ENCODE data around the gene SLC22A15.
"Not testable (repeated sequence)": the region's sequence is repeated elsewhere in the genome, so short reads cannot be mapped to it uniquely, and the experiment has no call there.

Gene SLC22A15

GRCh38 chr1:115976062-115976920, at the start of gene SLC22A15:
TSS of gene SLC22A15 (plus strand) at chr1:115976513. CDS start at chr1:115976628, 115 bp downstream.
- peak; percentile 15 to 22 for DNase-seq (ENCODE audit: low read depth in 2 of 2)

GRCh38 chr1:115927971-115928370, 48.3 kb upstream of the SLC22A15 start:
- no peak for DNase-seq (ENCODE audit: low read depth in 2 of 2)

- DNase-seq (ENCODE audit: low read depth in 2 of 2) = peak; percentile 88
These were observed 46.4 kb upstream of the SLC22A15 start for GRCh38 chr1:115929881-115930280.

- no peak for DNase-seq (ENCODE audit: low read depth in 2 of 2)
These were observed 42.7 kb upstream of the SLC22A15 start for GRCh38 chr1:115933625-115934024.

GRCh38 chr1:115939455-115939854, 36.9 kb upstream of the SLC22A15 start:
- DNase-seq (ENCODE audit: low read depth in 2 of 2) = no peak

GRCh38 chr1:115946116-115946515, 30.2 kb upstream of the SLC22A15 start:
- no peak for DNase-seq (ENCODE audit: low read depth in 2 of 2)

GRCh38 chr1:115949156-115949555, 27.2 kb upstream of the SLC22A15 start:
- DNase-seq (ENCODE audit: low read depth in 2 of 2) = peak in 1 of 2 experiments; percentile 15

- DNase-seq (ENCODE audit: low read depth in 2 of 2) = no peak
These were observed 24.8 kb upstream of the SLC22A15 start for GRCh38 chr1:115951560-115951959.

GRCh38 chr1:115952547-115952946, 23.8 kb upstream of the SLC22A15 start:
- no peak for DNase-seq (ENCODE audit: low read depth in 2 of 2)

- DNase-seq (ENCODE audit: low read depth in 2 of 2) = no peak
These were observed 23.1 kb upstream of the SLC22A15 start for GRCh38 chr1:115953180-115953579.

- DNase-seq (ENCODE audit: low read depth in 2 of 2) = no peak
These were observed 21.6 kb upstream of the SLC22A15 start for GRCh38 chr1:115954684-115955083.

- no peak for DNase-seq (ENCODE audit: low read depth in 2 of 2)
These were observed 21.1 kb upstream of the SLC22A15 start for GRCh38 chr1:115955228-115955627.

- no peak for DNase-seq (ENCODE audit: low read depth in 2 of 2)
These were observed 17.4 kb upstream of the SLC22A15 start for GRCh38 chr1:115958866-115959265.

GRCh38 chr1:115969509-115969908, 6.8 kb upstream of the SLC22A15 start:
- DNase-seq (ENCODE audit: low read depth in 2 of 2) = no peak

GRCh38 chr1:115971778-115972177, 4.5 kb upstream of the SLC22A15 start:
- DNase-seq (ENCODE audit: low read depth in 2 of 2) = not testable (repeated sequence)

- DNase-seq (ENCODE audit: low read depth in 2 of 2) = no peak
These were observed 3.2 kb upstream of the SLC22A15 start for GRCh38 chr1:115973154-115973553.

- no peak for DNase-seq (ENCODE audit: low read depth in 2 of 2)
These were observed 698 bp upstream of the SLC22A15 start for GRCh38 chr1:115975569-115976061.

GRCh38 chr1:115976921-115977498, 697 bp downstream of the SLC22A15 start:
- DNase-seq (ENCODE audit: low read depth in 2 of 2) = no peak

GRCh38 chr1:115977499-115978258, 1.4 kb downstream of the SLC22A15 start:
- peak; percentile 57 to 62 for DNase-seq (ENCODE audit: low read depth in 2 of 2)

- DNase-seq (ENCODE audit: low read depth in 2 of 2) = no peak
These were observed 2.1 kb downstream of the SLC22A15 start for GRCh38 chr1:115978292-115978941.

GRCh38 chr1:115980156-115980555, 3.8 kb downstream of the SLC22A15 start:
- no peak for DNase-seq (ENCODE audit: low read depth in 2 of 2)
